Placental pericyte (primary cell): ENCODE measurements around the gene SORL1. TPM values are rescaled to one million over a fixed set of nuclear protein-coding genes. Genes with fewer than 3 reads are reported as not detected.

Experiments used
- total RNA-seq: library from RNA; depleted of rRNA; stranded (reverse); fragments of >200 nt; gene quantifications from 2 replicates; pipeline ENCODE4 v1.2.3, GENCODE V29; 2012

SORL1 gene, protein sequence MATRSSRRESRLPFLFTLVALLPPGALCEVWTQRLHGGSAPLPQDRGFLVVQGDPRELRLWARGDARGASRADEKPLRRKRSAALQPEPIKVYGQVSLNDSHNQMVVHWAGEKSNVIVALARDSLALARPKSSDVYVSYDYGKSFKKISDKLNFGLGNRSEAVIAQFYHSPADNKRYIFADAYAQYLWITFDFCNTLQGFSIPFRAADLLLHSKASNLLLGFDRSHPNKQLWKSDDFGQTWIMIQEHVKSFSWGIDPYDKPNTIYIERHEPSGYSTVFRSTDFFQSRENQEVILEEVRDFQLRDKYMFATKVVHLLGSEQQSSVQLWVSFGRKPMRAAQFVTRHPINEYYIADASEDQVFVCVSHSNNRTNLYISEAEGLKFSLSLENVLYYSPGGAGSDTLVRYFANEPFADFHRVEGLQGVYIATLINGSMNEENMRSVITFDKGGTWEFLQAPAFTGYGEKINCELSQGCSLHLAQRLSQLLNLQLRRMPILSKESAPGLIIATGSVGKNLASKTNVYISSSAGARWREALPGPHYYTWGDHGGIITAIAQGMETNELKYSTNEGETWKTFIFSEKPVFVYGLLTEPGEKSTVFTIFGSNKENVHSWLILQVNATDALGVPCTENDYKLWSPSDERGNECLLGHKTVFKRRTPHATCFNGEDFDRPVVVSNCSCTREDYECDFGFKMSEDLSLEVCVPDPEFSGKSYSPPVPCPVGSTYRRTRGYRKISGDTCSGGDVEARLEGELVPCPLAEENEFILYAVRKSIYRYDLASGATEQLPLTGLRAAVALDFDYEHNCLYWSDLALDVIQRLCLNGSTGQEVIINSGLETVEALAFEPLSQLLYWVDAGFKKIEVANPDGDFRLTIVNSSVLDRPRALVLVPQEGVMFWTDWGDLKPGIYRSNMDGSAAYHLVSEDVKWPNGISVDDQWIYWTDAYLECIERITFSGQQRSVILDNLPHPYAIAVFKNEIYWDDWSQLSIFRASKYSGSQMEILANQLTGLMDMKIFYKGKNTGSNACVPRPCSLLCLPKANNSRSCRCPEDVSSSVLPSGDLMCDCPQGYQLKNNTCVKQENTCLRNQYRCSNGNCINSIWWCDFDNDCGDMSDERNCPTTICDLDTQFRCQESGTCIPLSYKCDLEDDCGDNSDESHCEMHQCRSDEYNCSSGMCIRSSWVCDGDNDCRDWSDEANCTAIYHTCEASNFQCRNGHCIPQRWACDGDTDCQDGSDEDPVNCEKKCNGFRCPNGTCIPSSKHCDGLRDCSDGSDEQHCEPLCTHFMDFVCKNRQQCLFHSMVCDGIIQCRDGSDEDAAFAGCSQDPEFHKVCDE (N-terminal part only)
- 1.6 and 20.8 TPM in 2 replicates for total RNA-seq

DNA sequence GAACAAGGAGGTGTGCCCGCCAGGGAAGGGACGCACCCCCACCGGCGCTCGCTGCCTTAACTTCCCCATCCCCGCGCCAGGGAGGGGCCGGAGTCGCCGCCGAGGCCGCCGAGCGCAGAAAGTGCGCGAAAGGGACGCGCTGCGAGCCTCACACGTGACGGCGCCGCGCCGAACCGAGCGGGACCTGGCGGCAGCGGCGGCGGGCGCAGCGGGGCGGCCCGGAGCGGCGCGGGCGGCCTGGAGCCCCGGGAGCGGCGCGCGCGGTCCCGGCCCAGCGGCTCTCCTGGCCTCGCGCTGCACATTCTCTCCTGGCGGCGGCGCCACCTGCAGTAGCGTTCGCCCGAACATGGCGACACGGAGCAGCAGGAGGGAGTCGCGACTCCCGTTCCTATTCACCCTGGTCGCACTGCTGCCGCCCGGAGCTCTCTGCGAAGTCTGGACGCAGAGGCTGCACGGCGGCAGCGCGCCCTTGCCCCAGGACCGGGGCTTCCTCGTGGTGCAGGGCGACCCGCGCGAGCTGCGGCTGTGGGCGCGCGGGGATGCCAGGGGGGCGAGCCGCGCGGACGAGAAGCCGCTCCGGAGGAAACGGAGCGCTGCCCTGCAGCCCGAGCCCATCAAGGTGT is at the start of gene SORL1:
SORL1 (plus strand) TSS at position 329 of the 623 bp plus-strand sequence; CDS start at position 347, 18 bp downstream.

GRCh38 chr11:121452609-121453150 is 566 bp downstream of the SORL1 start, which contains the start of gene SORL1-AS1:
SORL1-AS1 (minus strand) TSS chr11:121452967.

Other genes with a start within 250 kb of the SORL1 start
- 48.7 and 62.2 TPM in 2 replicates for gene SC5D, start 159.5 kb upstream of the SORL1 start, total RNA-seq